ENCODE results near the gene MTPN. TPM values are rescaled to one million over a fixed set of nuclear protein-coding genes. Genes with fewer than 3 reads are reported as not detected.

The MTPN gene
- total RNA-seq, 1 experiment from 2014 or later, result 98.2 TPM

GRCh38 chr7:135970045-135970444, 7.1 kb downstream of the MTPN start:
- H3K9me3 ChIP-seq (ENCODE audit: control insufficient read depth, low read depth, low read length), result no peaks in the 10 kb centered on the region
- H3K23me2 ChIP-seq (ENCODE audit: insufficient read length, low read depth, low read length, poor library complexity, severe bottlenecking), result no peaks in the 10 kb centered on the region
- H3K4me1 ChIP-seq (ENCODE audit: insufficient read depth, low read length), result no peaks in the 10 kb centered on the region
- H3K36me3 Mint-ChIP-seq (ENCODE audit: insufficient read depth in 1 of 3, low read depth in 3 of 3), result peaks cover 0 to 15% (median 2%) of the 10 kb centered on the region in 3 experiments; a peak in 3 of 7 replicates
- no peak for DNase-seq
- H2AFZ ChIP-seq (ENCODE audit: low read length), result no peak overlapping the region
- no peak overlapping the region for H4K5ac ChIP-seq (ENCODE audit: insufficient read length, low read depth, low read length)
- no peak overlapping the region for H3K23ac ChIP-seq (ENCODE audit: insufficient read length, low read depth, low read length)
- H3K4me1 Mint-ChIP-seq, result peaks cover 0 to 7% of the 10 kb centered on the region in 2 experiments; a peak in 2 of 4 replicates
- TF ChIP-seq CTCF (conservative IDR thresholded peaks at IDR 0.05), result no peak
- H3K79me2 ChIP-seq (ENCODE audit: insufficient read depth, low read length), result peaks cover 12% of the 10 kb centered on the region; the same call in 1 of the 2 replicates
- no peak overlapping the region for H3K9ac ChIP-seq (ENCODE audit: extremely low read depth, insufficient read length, low read length)
- no peak overlapping the region for H2BK120ac ChIP-seq (ENCODE audit: low read depth, low read length, poor library complexity, severe bottlenecking)
- no peak overlapping the region for H2BK20ac ChIP-seq (ENCODE audit: low read depth, low read length, poor library complexity, severe bottlenecking)
- no peak overlapping the region for H4K8ac ChIP-seq (replicated peaks; ENCODE audit: insufficient read length, low read depth, low read length)
- H3K27me3 Mint-ChIP-seq (ENCODE audit: low read depth), result no peaks in the 10 kb centered on the region
- H4K20me1 ChIP-seq (ENCODE audit: control insufficient read depth, insufficient read depth, insufficient read length), result no peaks in the 10 kb centered on the region
- H3K4me2 ChIP-seq (ENCODE audit: insufficient read depth, insufficient read length, low read length), result no peak overlapping the region
- H3K27ac Mint-ChIP-seq, result no peak overlapping the region
- H3K4me3 Mint-ChIP-seq, result no peak overlapping the region
- H3K27ac ChIP-seq (ENCODE audit: insufficient read length, low read depth, low read length), result no peak overlapping the region
- H3K4ac ChIP-seq (ENCODE audit: low read depth, low read length), result no peak overlapping the region
- H3K56ac ChIP-seq (ENCODE audit: insufficient read length, low read depth, low read length), result no peak overlapping the region
- H2BK15ac ChIP-seq (ENCODE audit: low read depth, low read length), result no peak overlapping the region
- H2BK12ac ChIP-seq (ENCODE audit: insufficient read length, low read depth, low read length), result no peak overlapping the region
- H3K9me3 Mint-ChIP-seq, result no peaks in the 10 kb centered on the region
- no peak overlapping the region for H2AK5ac ChIP-seq (ENCODE audit: insufficient read length, low read length)
- no peak overlapping the region for H3K18ac ChIP-seq (ENCODE audit: insufficient read length, low read depth, low read length)
- H3K14ac ChIP-seq (ENCODE audit: insufficient read depth, low read length), result no peak overlapping the region
- no peak overlapping the region for H2BK5ac ChIP-seq (ENCODE audit: insufficient read length, low read length)
- no peak overlapping the region for H4K91ac ChIP-seq (ENCODE audit: insufficient read length, low read depth, low read length)
- H3K79me1 ChIP-seq (ENCODE audit: insufficient read depth, low read depth, low read length, poor library complexity, severe bottlenecking), result peaks cover 2% of the 10 kb centered on the region
- no peaks in the 10 kb centered on the region for H3K27me3 ChIP-seq (ENCODE audit: insufficient read depth, low read length)
- no peak overlapping the region for H3T11ph ChIP-seq (ENCODE audit: low read length)
- WGBS (ENCODE audit: extremely low coverage, insufficient read length, low lambda C conversion rate), result no CpG with 5 or more reads among the region's 3 CpGs

All from H9 (cell line).